Motor neuron (in vitro differentiated cells): ENCODE measurements around the gene OTOS. TPM values are rescaled to one million over a fixed set of nuclear protein-coding genes. Genes with fewer than 3 reads are reported as not detected.

ENCODE experiments used
- ATAC-seq, 8 experiments: fragments of 200-7000 bp; cut with Tn5 transposase; replicated peaks in 6 of 8; 2 replicates each; pipeline ENCODE4 v1.8.0; 2021; ENCODE audit warnings: mild to moderate bottlenecking in 8 of 8, moderate library complexity in 8 of 8
- H3K27ac ChIP-seq, 2 donors: fragments of 250-450 bp; sonication (Bioruptor Pico); 2 replicates each; pipeline ENCODE4 v1.9.0; 2021; ENCODE audit warnings: antibody characterized with exemption in 2 of 2, mild to moderate bottlenecking in 2 of 2, moderate library complexity in 1 of 2
- H3K4me1 ChIP-seq, 2 donors: fragments of 250-450 bp; sonication (Bioruptor Pico); replicated peaks in 1 of 2; 2 replicates each; pipeline ENCODE4 v1.6.1; 2021; ENCODE audit warnings: antibody characterized with exemption in 2 of 2, mild to moderate bottlenecking in 2 of 2, moderate library complexity in 1 of 2
- H3K4me3 ChIP-seq, 5 donors: fragments of 250-450 bp; sonication (Bioruptor Pico); 2 replicates each; pipeline ENCODE4 v1.9.0; 2021; ENCODE audit warnings: antibody characterized with exemption in 5 of 5, mild to moderate bottlenecking in 5 of 5, moderate library complexity in 4 of 5
- WGBS, 10 experiments: fragments of 450-650 bp; shearing (Covaris generic); methylation state at CpG; one replicate each; pipeline ENCODE4 v1.0.0; 2022; 5-methylcytosine and 5-hydroxymethylcytosine counted together
- in situ Hi-C, 9 experiments: fragments of 400-800 bp; cut with MboI; loops; one replicate each; pipeline ENCODE4 v1.15.0; 2021; ENCODE audit warnings: low sequenced_read_pairs in 9 of 9, low pct_unique_long_range_greater_than_20kb in 2 of 9; ENCODE audit not compliant: unreplicated experiment in 9 of 9
- total RNA-seq, 8 experiments: library from RNA; unstranded; fragments of 300-600 nt; gene quantifications; 2 replicates each; pipeline versions ENCODE4 v1.2.3 to v1.2.4, GENCODE V29; 2022

The OTOS gene
- total RNA-seq, 8 experiments from 2014 or later = not detected

DNA sequence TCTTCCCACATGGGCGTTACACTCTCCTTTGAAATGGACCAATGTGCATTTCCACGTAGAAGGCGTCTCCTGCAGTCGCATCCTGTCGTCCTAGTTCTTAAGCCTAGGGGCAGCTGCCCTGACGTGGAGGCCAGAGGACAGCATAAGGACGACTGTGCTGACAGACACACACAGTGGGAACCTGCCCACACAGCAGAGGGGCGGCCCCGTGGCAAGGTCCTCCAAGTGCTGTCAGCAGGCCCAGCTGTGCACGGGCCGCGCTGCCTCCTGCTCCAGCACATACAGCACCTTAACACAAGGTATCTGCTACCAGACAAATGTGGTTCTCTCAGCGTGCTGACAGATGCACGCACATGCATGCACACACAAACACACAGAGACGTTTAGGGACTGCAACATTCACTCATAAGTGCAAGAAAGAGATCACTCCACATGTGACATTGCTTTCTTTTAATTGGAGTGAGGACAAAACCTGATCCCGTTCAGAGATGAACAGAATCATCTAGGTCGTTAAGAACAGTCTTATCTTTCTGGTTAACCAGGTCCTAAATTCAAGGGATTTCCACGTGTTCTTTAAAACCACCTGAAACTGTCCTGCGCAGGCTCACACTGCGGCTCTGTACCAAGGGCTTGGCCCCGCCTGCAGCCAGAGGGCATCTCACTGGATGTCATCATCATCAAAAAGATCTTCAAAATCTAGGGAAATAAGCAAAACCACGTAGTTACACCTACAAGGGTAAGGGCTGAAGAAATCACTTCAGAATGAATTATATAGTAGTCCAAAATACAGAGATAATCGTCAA lies 9.9 kb downstream of the OTOS start:
- WGBS, 10 experiments = 69 to 100% (median 88%) methylated on average over 2 to 16 of the region's 23 CpGs

DNA sequence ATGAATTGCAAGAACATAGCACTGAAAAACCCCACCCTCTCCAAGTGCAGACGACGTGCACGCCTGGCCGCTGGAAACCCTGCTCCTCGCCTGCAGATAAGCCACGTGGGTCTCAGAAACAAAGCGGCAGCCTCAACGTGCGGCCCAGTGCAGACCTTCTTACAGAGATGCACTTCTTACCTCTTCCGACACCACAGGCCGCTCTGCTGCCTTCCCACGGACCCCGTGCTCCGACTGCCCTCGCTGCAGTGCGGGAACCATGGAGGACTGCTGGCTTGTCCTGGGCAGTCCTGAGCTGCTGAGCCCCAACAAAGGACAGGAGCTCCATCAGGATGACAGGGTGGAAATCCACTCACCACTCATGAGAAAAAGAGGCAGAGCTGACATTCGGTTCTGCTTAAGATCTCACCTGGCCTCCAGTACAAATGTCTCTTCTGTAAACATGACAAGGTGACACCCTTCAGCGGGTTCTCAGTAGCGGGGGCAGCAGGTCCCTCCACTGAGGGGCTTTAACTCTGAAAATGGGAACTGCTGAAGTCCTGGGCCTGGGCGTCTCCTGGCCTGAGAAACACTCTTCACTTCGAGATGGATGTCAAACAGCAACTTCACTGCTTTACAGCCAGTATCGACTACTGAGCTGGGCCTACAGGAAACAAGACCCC lies 10.6 kb downstream of the OTOS start:
- 78 to 100% (median 96%) methylated on average over 1 to 12 of the region's 22 CpGs; no CpG with 5 or more reads in 4 of the 10 experiments for WGBS, 10 experiments
- ATAC-seq = no peak

More for the DNA sequence above, 9.9 kb downstream of the OTOS start:
- no peak overlapping the region for H3K27ac ChIP-seq
- H3K4me1 ChIP-seq = peaks cover 6% of the 10 kb centered on the region in 2 donors
- ATAC-seq = peak in 1 of 8 experiments; percentile 14
- in situ Hi-C loops = no loop called here
- H3K4me3 ChIP-seq = no peak overlapping the region

DNA sequence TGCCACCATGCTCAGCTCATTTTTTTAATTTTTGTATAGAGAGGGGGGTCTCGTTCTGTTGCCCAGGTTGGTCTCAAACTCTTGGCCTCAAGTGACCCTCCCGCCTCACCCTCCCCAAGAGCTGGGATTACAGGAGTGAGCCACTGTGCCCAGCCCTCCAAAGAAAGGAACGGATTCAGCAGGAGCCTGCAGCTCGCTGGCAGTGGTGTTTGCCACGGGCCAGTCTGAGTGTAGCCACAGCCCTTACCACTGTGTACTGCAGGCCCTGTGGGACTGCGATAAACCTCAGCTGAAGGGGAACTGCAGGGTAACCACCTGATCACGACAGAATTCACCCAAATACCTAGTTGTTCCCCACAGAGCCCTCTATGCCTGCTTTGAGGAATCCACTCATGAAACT lies 11.1 kb downstream of the OTOS start:
- ATAC-seq = no peak
- 75 to 100% (median 100%) methylated on average over 1 to 5 of the region's 7 CpGs; no CpG with 5 or more reads in 4 of the 10 experiments for whole genome bisulfite sequencing, 10 experiments
- no peaks in the 10 kb centered on the region for H3K4me1 ChIP-seq
- H3K4me3 ChIP-seq = no peak overlapping the region
- H3K27ac ChIP-seq = no peak overlapping the region
- in situ Hi-C loops = no loop called here

More for the DNA sequence above, 10.6 kb downstream of the OTOS start:
- peaks cover 2% of the 10 kb centered on the region in 2 donors for H3K4me1 ChIP-seq
- in situ Hi-C loops = no loop called here
- H3K27ac ChIP-seq = no peak overlapping the region
- H3K4me3 ChIP-seq = no peak overlapping the region

- H3K4me3 ChIP-seq = no peak overlapping the region
- peak in 1 of 8 experiments; percentile 7 for ATAC-seq
- in situ Hi-C loops = no loop called here
- no peak overlapping the region for H3K27ac ChIP-seq
- no peaks in the 10 kb centered on the region for H3K4me1 ChIP-seq
- 57 to 100% (median 93%) methylated on average over 1 to 12 of the region's 12 CpGs; no CpG with 5 or more reads in 5 of the 10 experiments for WGBS, 10 experiments
Observed at GRCh38 chr2:240128608-240129145, 11.8 kb downstream of the OTOS start.

DNA sequence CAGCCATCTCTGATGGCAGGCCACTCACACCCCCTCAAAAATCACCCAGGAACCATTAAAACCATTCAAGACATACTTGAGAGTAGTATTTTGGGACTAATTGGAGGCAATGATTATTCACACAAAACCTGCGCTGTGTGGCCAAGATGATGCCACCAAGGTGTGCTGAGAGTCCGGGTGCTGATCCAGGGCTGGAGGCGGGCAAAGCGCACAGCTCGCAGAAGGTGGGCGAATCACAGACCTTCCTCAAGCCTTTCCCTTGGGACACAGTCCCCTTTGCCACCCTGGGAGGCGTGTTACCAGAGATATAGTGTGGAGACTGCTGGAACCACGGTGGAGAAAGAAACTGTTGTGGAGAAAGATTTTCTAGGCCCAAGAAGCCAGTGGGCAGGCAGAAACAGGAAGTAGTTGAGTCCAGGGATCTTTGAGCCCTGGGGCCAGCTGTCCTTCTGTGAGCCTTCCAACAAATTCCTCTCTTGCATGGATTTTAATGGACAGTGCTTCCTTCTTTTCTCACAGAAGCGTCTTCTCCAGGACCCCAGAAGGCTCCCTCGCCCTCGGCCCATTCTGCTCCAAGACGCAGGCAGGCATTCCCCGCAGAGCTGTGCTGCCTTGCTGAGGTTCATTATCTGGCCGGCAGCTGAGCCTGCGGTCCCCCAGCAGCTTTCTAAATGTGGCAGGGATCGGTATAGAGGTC lies 12.4 kb downstream of the OTOS start:
- no peak for ATAC-seq
- Histone ChIP-seq H3K4me1 (no peaks in the 10 kb centered on the region), H3K4me3 (no peak overlapping the region), H3K27ac (no peak overlapping the region)
- 98 to 100% (median 100%) methylated on average over 1 to 10 of the region's 16 CpGs; no CpG with 5 or more reads in 4 of the 10 experiments for WGBS, 10 experiments
- in situ Hi-C loops = no loop called here

DNA sequence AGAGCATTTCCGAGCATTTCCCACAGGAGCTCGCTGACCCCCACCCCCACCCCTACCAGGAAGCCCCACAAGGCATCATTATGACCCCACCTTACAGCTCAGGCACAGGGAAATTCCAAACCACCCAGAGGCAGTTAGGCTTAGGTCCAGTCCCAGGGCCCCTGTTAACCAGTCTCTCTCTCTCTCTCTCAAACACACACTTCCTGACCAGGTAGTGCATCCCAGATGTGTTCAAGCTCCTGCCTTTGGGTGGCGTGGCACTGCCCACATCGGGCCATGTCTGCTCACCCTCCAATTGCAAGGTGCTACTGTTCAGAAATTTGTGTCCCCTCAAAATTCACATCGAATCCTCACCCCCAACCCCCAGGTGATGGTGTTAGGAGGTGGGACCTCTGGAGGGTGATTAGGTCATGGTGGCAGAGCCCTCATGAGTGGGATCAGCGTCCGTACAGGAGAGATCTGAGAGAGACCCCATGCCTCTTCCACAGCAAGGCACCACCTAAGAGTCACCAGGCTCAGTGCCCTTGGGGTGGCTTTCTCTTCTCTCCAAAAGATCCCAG lies 13.2 kb downstream of the OTOS start:
- no peak overlapping the region for H3K27ac ChIP-seq
- no peak overlapping the region for H3K4me3 ChIP-seq
- in situ Hi-C loops = no loop called here
- H3K4me1 ChIP-seq = no peaks in the 10 kb centered on the region
- ATAC-seq = no peak
- WGBS, 10 experiments = 20 to 100% (median 94%) methylated on average over 1 to 3 of the region's 7 CpGs; no CpG with 5 or more reads in 6 of the 10 experiments

DNA sequence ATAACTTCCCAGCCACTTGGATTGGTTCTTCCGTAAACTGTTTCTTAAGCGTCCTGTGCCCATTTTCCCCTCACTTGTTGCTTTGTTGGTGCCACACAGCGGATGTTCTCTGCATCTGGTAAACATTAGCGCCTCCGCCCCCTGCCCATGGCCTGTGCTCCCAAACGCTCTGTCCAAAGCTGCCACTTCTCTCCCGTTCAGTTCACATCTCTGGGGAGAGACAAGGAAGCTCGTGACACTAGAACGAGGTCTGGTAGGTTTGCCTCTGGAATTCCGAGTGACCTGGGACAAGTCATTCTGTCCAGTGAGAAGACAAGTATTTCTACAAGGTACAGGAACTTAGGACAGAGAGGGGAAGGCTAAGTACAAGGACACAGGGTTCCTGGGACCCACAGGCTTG lies 13.7 kb downstream of the OTOS start:
- ATAC-seq = no peak
- WGBS, 10 experiments = 40 to 100% (median 96%) methylated on average over 1 to 10 of the region's 10 CpGs; no CpG with 5 or more reads in 3 of the 10 experiments
- in situ Hi-C loops = no loop called here
- H3K4me3 ChIP-seq = no peak overlapping the region
- no peak overlapping the region for H3K27ac ChIP-seq
- no peaks in the 10 kb centered on the region for H3K4me1 ChIP-seq

- 83 to 100% (median 97%) methylated on average over 1 to 4 of the region's 14 CpGs; no CpG with 5 or more reads in 6 of the 10 experiments for WGBS, 10 experiments
- in situ Hi-C loops = no loop called here
- Histone ChIP-seq H3K4me1 (no peaks in the 10 kb centered on the region), H3K27ac (no peak overlapping the region), H3K4me3 (no peak overlapping the region)
- ATAC-seq = no peak
Observed at GRCh38 chr2:240125742-240126141, 14.7 kb downstream of the OTOS start.

DNA sequence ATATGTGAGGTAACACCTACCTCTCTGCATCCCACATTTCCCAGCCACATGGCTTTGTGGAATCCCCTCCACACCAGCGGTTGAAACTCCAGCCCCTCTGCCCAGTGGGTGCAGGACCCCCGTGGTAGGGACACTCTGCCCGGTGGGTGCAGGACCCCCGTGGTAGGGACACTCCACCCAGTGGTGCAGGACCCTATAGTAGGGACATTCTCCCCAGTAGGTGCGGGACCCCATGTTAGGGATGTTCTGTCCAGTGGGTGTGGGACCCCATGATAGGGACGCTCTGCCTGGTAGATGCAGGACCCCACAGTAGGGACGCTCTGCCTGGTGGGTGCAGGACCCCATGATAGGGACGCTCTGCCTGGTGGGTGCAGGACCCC lies 15.8 kb downstream of the OTOS start:
- H3K4me3 ChIP-seq = no peak overlapping the region
- 89% methylated on average over 4 of the region's 8 CpGs; no CpG with 5 or more reads in 9 of the 10 experiments for whole genome bisulfite sequencing, 10 experiments
- in situ Hi-C loops = no loop called here
- no peak overlapping the region for H3K27ac ChIP-seq
- no peaks in the 10 kb centered on the region for H3K4me1 ChIP-seq
- ATAC-seq = no peak

- no peaks in the 10 kb centered on the region for H3K4me1 ChIP-seq
- no peak overlapping the region for H3K4me3 ChIP-seq
- H3K27ac ChIP-seq = no peak overlapping the region
- no peak for ATAC-seq
- in situ Hi-C loops = no loop called here
- 71 to 100% (median 89%) methylated on average over 1 to 5 of the region's 24 CpGs; no CpG with 5 or more reads in 4 of the 10 experiments for WGBS, 10 experiments
Observed at GRCh38 chr2:240123821-240124650, 16.4 kb downstream of the OTOS start.

DNA sequence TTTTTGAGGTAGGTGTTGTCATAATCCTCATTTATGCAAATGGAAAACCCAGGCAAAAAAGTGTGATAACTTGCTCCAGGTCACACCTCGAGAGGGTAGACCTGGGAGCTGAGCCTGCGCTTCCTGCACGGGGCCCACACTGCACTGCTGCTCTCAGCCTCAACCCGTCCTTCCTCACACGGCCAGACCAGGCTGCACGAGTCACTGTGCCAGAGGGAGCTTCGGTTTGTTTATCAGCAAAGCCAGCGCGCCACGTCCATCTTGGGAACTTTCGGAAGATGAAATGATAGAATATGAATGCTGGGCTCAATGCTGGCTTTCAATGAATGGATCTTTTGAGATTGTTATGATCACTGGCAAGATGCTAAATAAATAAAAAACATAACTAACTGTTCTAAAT lies 18.8 kb downstream of the OTOS start:
- no peak overlapping the region for H3K4me3 ChIP-seq
- H3K4me1 ChIP-seq = no peaks in the 10 kb centered on the region
- 56 to 91% (median 83%) methylated on average over 1 to 11 of the region's 11 CpGs; no CpG with 5 or more reads in 1 of the 10 experiments for WGBS, 10 experiments
- no peak for ATAC-seq
- H3K27ac ChIP-seq = no peak overlapping the region
- in situ Hi-C loops = no loop called here

DNA sequence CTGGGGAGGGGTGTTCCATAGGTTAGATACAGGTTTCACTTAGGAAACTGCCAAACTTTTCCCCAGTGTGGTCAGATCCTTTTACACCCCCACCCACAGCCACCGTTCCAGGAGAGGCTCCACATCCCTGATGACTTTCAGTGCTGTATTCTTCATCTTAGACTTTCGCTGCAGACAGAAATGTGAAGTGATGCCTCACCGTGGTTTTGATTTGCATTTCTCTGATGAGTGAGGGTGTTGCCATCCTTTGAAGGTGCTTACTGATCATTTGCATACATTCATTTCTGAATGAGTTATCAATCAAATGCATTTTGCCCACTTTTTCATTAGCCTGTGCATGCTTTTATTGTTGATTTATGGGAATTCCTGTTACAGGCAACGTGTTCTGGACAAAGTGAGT lies 19.3 kb downstream of the OTOS start:
- WGBS, 10 experiments = 0 to 83% (median 50%) methylated on average over 1 to 4 of the region's 4 CpGs; no CpG with 5 or more reads in 1 of the 10 experiments
- Histone ChIP-seq H3K4me3 (no peak overlapping the region), H3K27ac (no peak overlapping the region), H3K4me1 (no peaks in the 10 kb centered on the region)
- ATAC-seq = peak in 2 of 8 experiments; percentile 36 to 46
- in situ Hi-C loops = no loop called here
